Vagina (tissue), 2 donors: ENCODE measurements around the gene INSC.

Source experiments
- POLR2AphosphoS5 ChIP-seq, 2 donors: sonication (generic); formaldehyde crosslinking; IDR thresholded peaks; one replicate each; pipeline ENCODE4 v1.9.0; 2017; ENCODE audit warnings: antibody characterized with exemption in 2 of 2, mild to moderate bottlenecking in 2 of 2, low read depth in 1 of 2; ENCODE audit not compliant: insufficient read depth in 1 of 2
- TF ChIP-seq, protein P1 (sequence below), 3 experiments: fragments of 450-650 bp in 2 of 3; fragments of 200-600 bp in 1 of 3; sonication (generic) in 1 of 3; IDR thresholded peaks; one replicate each; pipeline ENCODE4 v1.5.1; 2017 to 2019; ENCODE audit warnings: antibody characterized with exemption in 3 of 3, mild to moderate bottlenecking in 2 of 3, moderate library complexity in 2 of 3

DNA sequence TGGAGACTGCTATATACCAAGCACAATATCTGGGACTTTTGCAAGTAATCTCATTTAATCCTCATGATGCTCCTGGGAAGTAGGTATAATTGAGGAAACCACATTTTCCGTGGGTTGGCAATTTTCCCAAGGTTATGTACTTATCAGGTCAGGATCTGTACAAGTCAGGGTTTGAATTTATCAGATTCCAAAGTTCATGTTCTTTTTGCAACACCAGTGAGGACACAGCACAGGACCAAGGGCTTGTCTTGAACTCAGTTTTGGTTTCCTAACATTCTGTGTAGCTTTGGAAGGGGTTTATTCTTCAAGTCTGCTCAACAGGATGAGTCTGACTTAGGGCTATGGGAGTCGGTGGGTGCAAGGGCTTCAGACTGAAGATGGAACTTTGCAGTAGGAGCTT is 30.4 kb downstream of the INSC start:
- TF ChIP-seq, protein P1, sequence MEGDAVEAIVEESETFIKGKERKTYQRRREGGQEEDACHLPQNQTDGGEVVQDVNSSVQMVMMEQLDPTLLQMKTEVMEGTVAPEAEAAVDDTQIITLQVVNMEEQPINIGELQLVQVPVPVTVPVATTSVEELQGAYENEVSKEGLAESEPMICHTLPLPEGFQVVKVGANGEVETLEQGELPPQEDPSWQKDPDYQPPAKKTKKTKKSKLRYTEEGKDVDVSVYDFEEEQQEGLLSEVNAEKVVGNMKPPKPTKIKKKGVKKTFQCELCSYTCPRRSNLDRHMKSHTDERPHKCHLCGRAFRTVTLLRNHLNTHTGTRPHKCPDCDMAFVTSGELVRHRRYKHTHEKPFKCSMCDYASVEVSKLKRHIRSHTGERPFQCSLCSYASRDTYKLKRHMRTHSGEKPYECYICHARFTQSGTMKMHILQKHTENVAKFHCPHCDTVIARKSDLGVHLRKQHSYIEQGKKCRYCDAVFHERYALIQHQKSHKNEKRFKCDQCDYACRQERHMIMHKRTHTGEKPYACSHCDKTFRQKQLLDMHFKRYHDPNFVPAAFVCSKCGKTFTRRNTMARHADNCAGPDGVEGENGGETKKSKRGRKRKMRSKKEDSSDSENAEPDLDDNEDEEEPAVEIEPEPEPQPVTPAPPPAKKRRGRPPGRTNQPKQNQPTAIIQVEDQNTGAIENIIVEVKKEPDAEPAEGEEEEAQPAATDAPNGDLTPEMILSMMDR (IDR thresholded peaks at IDR 0.05), result no peak
- TF ChIP-seq POLR2AphosphoS5 (IDR thresholded peaks at IDR 0.05; ENCODE audit: insufficient read depth in 1 of 2, low read depth in 1 of 2), result no peak
